Retinal pigment epithelial cell (primary cell): ENCODE results near the gene HDAC9.

Experiments
- DNase-seq: peaks from one replicate; pipeline ENCODE4 v3.0.0-alpha.2; 2010; ENCODE audit warnings: low read depth
- H3K4me3 ChIP-seq: 2 replicates; pipeline ENCODE4 v1.5.1; 2011; ENCODE audit warnings: mild to moderate bottlenecking, low read length, control low read depth, moderate library complexity
- CTCF ChIP-seq: conservative IDR thresholded peaks from 2 replicates; pipeline ENCODE4 v1.5.1; 2011; ENCODE audit warnings: low read depth, low read length, control low read depth, inconsistent platforms

Gene HDAC9

GRCh38 chr7:18831943-18832342 is 336.4 kb downstream of the HDAC9 start:
- no peak for TF ChIP-seq CTCF
- DNase-seq, result no peak
- H3K4me3 ChIP-seq, result no peak overlapping the region

- DNase-seq, result no peak
- no peak overlapping the region for H3K4me3 ChIP-seq
- no peak for TF ChIP-seq CTCF
These were observed 339.0 kb downstream of the HDAC9 start for GRCh38 chr7:18834577-18834976.

- TF ChIP-seq CTCF, result no peak
- no peak for DNase-seq
- H3K4me3 ChIP-seq, result no peak overlapping the region
These were observed 339.6 kb downstream of the HDAC9 start for GRCh38 chr7:18835001-18835690.

GRCh38 chr7:18843979-18844378 is 348.4 kb downstream of the HDAC9 start:
- H3K4me3 ChIP-seq, result no peak overlapping the region
- TF ChIP-seq CTCF, result no peak
- no peak for DNase-seq

- no peak overlapping the region for H3K4me3 ChIP-seq
- TF ChIP-seq CTCF, result no peak
- no peak for DNase-seq
These were observed 349.2 kb downstream of the HDAC9 start for GRCh38 chr7:18844735-18845134.

- H3K4me3 ChIP-seq, result no peak overlapping the region
- DNase-seq, result no peak
- TF ChIP-seq CTCF, result no peak
These were observed 350.2 kb downstream of the HDAC9 start for GRCh38 chr7:18845700-18846099.

- no peak for TF ChIP-seq CTCF
- no peak overlapping the region for H3K4me3 ChIP-seq
These were observed 351.2 kb downstream of the HDAC9 start for GRCh38 chr7:18846765-18847215.

More at GRCh38 chr7:18846765-18847215, 351.2 kb downstream of the HDAC9 start:
- DNase-seq, result no peak
